ENCODE results near the gene GPR15. TPM values are rescaled to one million over a fixed set of nuclear protein-coding genes. Genes with fewer than 3 reads are reported as not detected.

GPR15 gene
- not detected in 2 replicates for total RNA-seq

DNA sequence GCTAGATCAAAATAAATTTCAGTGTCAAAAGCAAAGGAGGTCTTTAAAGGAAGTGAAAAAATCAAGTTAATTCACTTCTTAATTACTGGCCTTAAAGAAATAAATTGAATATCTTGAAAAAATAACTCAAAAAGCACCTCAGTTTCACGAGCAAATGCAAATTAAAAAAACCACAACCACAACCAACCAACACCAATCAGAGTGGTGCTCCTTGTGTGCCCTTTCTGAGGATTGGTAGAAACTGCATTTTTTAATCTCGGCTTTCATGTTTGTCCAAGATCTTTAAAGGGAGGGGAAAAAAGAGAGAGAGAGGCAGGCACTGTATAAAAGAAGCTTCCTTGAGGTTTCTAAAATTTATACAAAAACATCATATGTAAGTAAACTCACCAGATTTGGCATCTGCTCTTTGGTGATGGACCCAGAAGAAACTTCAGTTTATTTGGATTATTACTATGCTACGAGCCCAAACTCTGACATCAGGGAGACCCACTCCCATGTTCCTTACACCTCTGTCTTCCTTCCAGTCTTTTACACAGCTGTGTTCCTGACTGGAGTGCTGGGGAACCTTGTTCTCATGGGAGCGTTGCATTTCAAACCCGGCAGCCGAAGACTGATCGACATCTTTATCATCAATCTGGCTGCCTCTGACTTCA, at the start of gene GPR15:
Gene GPR15 (plus strand): TSS at position 357 of the 653 bp plus-strand sequence. CDS start 56 bp downstream, at position 413.

GRCh38 chr3:98497381-98497780, 34.4 kb upstream of the GPR15 start, which contains the start of gene OR5K2:
Gene OR5K2 (plus strand): TSS chr3:98497681. CDS start chr3:98497681, 0 bp downstream.

GRCh38 chr3:98522544-98523281, 9.1 kb upstream of the GPR15 start, which contains the start of gene CLDND1:
Gene CLDND1 (minus strand): TSS chr3:98522902. CDS start chr3:98521424, 1,478 bp downstream.

Other genes starting within 250 kb of the GPR15 start
- not detected in 2 replicates for gene OR5H2, start 249.5 kb upstream of the GPR15 start, total RNA-seq
- gene OR5K4, start 178.1 kb upstream of the GPR15 start, total RNA-seq, result not detected in 2 replicates
- gene OR5K3, start 141.3 kb upstream of the GPR15 start, total RNA-seq, result not detected in 2 replicates
- gene OR5K1, start 68.8 kb upstream of the GPR15 start, total RNA-seq, result not detected in 2 replicates
- not detected in 2 replicates for gene OR5K2, start 34.3 kb upstream of the GPR15 start, total RNA-seq
- gene CLDND1, start 9.1 kb upstream of the GPR15 start, total RNA-seq, result 124 and 166 TPM in 2 replicates
- 24.5 and 28.1 TPM in 2 replicates for gene CPOX, start 61.6 kb downstream of the GPR15 start, total RNA-seq
- gene ST3GAL6, start 231.4 kb downstream of the GPR15 start, total RNA-seq, result 44.3 and 105 TPM in 2 replicates